ENCODE results near the gene TMEM62. TPM values are rescaled to one million over a fixed set of nuclear protein-coding genes. Genes with fewer than 3 reads are reported as not detected.
"Not testable (repeated sequence)": the region's sequence is repeated elsewhere in the genome, so short reads cannot be mapped to it uniquely, and the experiment has no call there.

TMEM62 gene
- total and polyA plus RNA-seq, 4 donors = 4.5 to 14.0 (median 10.6) TPM

- TF ChIP-seq FOXA2 (IDR thresholded peaks at IDR 0.05) (no peak), EGR1 (IDR thresholded peaks at IDR 0.05; ENCODE audit: low read depth in 2 of 2) (no peak), TAF1 (conservative IDR thresholded peaks at IDR 0.05) (no peak), NR2F2 (IDR thresholded peaks at IDR 0.05) (no peak), FOXA1 (IDR thresholded peaks at IDR 0.05) (no peak), ZBTB33 (IDR thresholded peaks at IDR 0.05) (no peak), RXRA (IDR thresholded peaks at IDR 0.05) (no peak), SP1 (IDR thresholded peaks at IDR 0.05) (no peak), GABPA (IDR thresholded peaks at IDR 0.05 in 1 of 2, conservative IDR thresholded peaks at IDR 0.05 in 1 of 2) (no peak), JUND (IDR thresholded peaks at IDR 0.05) (no peak), HNF4G (IDR thresholded peaks at IDR 0.05) (no peak), CTCF (IDR thresholded peaks at IDR 0.05; ENCODE audit: low read depth, low read length, missing input control) (no peak)
- TF ChIP-seq, protein P1, sequence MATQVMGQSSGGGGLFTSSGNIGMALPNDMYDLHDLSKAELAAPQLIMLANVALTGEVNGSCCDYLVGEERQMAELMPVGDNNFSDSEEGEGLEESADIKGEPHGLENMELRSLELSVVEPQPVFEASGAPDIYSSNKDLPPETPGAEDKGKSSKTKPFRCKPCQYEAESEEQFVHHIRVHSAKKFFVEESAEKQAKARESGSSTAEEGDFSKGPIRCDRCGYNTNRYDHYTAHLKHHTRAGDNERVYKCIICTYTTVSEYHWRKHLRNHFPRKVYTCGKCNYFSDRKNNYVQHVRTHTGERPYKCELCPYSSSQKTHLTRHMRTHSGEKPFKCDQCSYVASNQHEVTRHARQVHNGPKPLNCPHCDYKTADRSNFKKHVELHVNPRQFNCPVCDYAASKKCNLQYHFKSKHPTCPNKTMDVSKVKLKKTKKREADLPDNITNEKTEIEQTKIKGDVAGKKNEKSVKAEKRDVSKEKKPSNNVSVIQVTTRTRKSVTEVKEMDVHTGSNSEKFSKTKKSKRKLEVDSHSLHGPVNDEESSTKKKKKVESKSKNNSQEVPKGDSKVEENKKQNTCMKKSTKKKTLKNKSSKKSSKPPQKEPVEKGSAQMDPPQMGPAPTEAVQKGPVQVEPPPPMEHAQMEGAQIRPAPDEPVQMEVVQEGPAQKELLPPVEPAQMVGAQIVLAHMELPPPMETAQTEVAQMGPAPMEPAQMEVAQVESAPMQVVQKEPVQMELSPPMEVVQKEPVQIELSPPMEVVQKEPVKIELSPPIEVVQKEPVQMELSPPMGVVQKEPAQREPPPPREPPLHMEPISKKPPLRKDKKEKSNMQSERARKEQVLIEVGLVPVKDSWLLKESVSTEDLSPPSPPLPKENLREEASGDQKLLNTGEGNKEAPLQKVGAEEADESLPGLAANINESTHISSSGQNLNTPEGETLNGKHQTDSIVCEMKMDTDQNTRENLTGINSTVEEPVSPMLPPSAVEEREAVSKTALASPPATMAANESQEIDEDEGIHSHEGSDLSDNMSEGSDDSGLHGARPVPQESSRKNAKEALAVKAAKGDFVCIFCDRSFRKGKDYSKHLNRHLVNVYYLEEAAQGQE (IDR thresholded peaks at IDR 0.05) = no peak
- WGBS = 49% methylated on average over 1 of the region's 1 CpG
- H3K4me3 ChIP-seq (ENCODE audit: low read depth in 1 of 3, low read length in 3 of 3) = no peak overlapping the region
These were observed 88.0 kb downstream of the TMEM62 start for GRCh38 chr15:43221422-43221821.

DNA sequence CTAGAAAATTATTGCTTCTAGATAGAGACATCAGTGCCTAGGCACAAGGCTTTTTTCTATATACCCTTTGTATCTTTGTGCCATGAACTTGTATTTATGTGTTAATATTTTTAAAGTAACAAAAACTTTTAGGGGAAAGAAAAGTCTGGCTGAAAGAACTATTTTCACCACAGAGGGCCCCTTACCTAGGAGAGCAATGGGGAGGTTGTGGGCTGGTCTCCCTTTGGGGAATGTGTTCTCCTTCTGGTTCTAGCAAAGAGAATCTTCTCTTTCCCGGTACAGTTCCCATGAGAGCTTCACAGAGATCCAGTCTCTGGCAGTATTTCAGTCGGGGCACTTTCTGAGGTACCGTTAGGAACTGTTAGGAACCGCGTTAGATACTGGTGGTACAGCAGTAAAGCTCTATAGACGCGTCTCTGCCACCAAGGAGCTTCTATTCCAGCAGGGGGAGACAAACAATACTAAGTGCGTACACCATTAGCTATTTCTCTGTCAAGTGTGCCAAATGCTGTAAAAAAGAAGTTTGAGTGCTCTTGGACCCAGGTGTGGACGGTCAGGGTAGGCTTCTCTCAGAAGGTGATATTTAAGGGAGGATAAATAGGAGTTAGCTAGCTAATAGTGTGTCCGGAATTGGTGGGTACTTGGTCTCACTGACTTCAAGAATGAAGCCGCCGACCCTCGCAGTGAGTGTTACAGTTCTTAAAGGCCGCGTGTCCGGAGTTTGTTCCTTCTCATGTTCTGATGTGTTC, 92.0 kb downstream of the TMEM62 start:
- Histone ChIP-seq H3K4me1 (ENCODE audit: control insufficient read depth in 4 of 4, insufficient read depth in 4 of 4, low read length in 3 of 4) (peaks cover 0 to 5% (median 0%) of the 10 kb centered on the region in 4 donors), H3K27me3 (ENCODE audit: control insufficient read depth in 4 of 4, insufficient read depth in 4 of 4, low read length in 3 of 4) (peaks cover 0 to 2% (median 0%) of the 10 kb centered on the region in 4 donors), H3K36me3 (ENCODE audit: control insufficient read depth in 4 of 4, insufficient read depth in 3 of 4, low read depth in 1 of 4, low read length in 3 of 4) (no peaks in the 10 kb centered on the region), H3K27ac (ENCODE audit: low read depth in 1 of 2, low read length in 2 of 2) (no peak overlapping the region), H3K9ac (ENCODE audit: low read depth in 1 of 2, low read length in 2 of 2) (no peak overlapping the region), H3K4me3 (ENCODE audit: low read depth in 1 of 3, low read length in 3 of 3) (no peak overlapping the region), H3K9me3 (ENCODE audit: control insufficient read depth in 4 of 4, low read length in 3 of 4) (no peaks in the 10 kb centered on the region)
- TF ChIP-seq ATF3 (IDR thresholded peaks at IDR 0.05) (no peak), YY1 (IDR thresholded peaks at IDR 0.05) (no peak), RAD21 (IDR thresholded peaks at IDR 0.05) (peak; percentile 74 to 77), CTCF (IDR thresholded peaks at IDR 0.05; ENCODE audit: low read depth, low read length, missing input control) (peak; percentile 60), SP1 (IDR thresholded peaks at IDR 0.05) (no peak)
- WGBS = 50% methylated on average over 16 of the region's 16 CpGs
- no peak for DNase-seq (ENCODE audit: low spot score)

More at GRCh38 chr15:43221422-43221821, 88.0 kb downstream of the TMEM62 start:
- H3K27ac ChIP-seq (ENCODE audit: low read depth in 1 of 2, low read length in 2 of 2) = no peak overlapping the region
- no peak overlapping the region for H3K9ac ChIP-seq (ENCODE audit: low read depth in 1 of 2, low read length in 2 of 2)
- no peaks in the 10 kb centered on the region for H3K36me3 ChIP-seq (ENCODE audit: control insufficient read depth in 4 of 4, insufficient read depth in 3 of 4, low read depth in 1 of 4, low read length in 3 of 4)
- H3K4me1 ChIP-seq (ENCODE audit: control insufficient read depth in 4 of 4, insufficient read depth in 4 of 4, low read length in 3 of 4) = peaks cover 0 to 5% (median 0%) of the 10 kb centered on the region in 4 donors
- peaks cover 0 to 2% (median 0%) of the 10 kb centered on the region in 4 donors for H3K27me3 ChIP-seq (ENCODE audit: control insufficient read depth in 4 of 4, insufficient read depth in 4 of 4, low read length in 3 of 4)
- DNase-seq (ENCODE audit: low spot score) = no peak
- H3K9me3 ChIP-seq (ENCODE audit: control insufficient read depth in 4 of 4, low read length in 3 of 4) = no peaks in the 10 kb centered on the region

GRCh38 chr15:43225950-43226255, 92.5 kb downstream of the TMEM62 start:
- H3K9me3 ChIP-seq (ENCODE audit: control insufficient read depth in 4 of 4, low read length in 3 of 4); H3K27me3 ChIP-seq (ENCODE audit: control insufficient read depth in 4 of 4, insufficient read depth in 4 of 4, low read length in 3 of 4); H3K4me1 ChIP-seq (ENCODE audit: control insufficient read depth in 4 of 4, insufficient read depth in 4 of 4, low read length in 3 of 4); H3K9ac ChIP-seq (ENCODE audit: low read depth in 1 of 2, low read length in 2 of 2); H3K4me3 ChIP-seq (ENCODE audit: low read depth in 1 of 3, low read length in 3 of 3); H3K27ac ChIP-seq (ENCODE audit: low read depth in 1 of 2, low read length in 2 of 2); DNase-seq (ENCODE audit: low spot score); H3K36me3 ChIP-seq (ENCODE audit: control insufficient read depth in 4 of 4, insufficient read depth in 3 of 4, low read depth in 1 of 4, low read length in 3 of 4): not testable (repeated sequence)
- WGBS = 88% methylated on average over 12 of the region's 12 CpGs

All from liver (tissue), 9 donors.